ENCODE measurements around the gene TMC7.

- TF ChIP-seq CTCF (IDR thresholded peaks at IDR 0.05), result no peak
- TF ChIP-seq POLR2A (IDR thresholded peaks at IDR 0.05), result no peak
Observed at GRCh38 chr16:19110537-19111360, 127.0 kb downstream of the TMC7 start.
